ENCODE results near the gene RNF150.

The RNF150 gene

GRCh38 chr4:140877781-140878180 is 255.5 kb downstream of the RNF150 start:
- Histone ChIP-seq H3K4me3 (no peak overlapping the region), H3K27ac (no peak overlapping the region)

DNA sequence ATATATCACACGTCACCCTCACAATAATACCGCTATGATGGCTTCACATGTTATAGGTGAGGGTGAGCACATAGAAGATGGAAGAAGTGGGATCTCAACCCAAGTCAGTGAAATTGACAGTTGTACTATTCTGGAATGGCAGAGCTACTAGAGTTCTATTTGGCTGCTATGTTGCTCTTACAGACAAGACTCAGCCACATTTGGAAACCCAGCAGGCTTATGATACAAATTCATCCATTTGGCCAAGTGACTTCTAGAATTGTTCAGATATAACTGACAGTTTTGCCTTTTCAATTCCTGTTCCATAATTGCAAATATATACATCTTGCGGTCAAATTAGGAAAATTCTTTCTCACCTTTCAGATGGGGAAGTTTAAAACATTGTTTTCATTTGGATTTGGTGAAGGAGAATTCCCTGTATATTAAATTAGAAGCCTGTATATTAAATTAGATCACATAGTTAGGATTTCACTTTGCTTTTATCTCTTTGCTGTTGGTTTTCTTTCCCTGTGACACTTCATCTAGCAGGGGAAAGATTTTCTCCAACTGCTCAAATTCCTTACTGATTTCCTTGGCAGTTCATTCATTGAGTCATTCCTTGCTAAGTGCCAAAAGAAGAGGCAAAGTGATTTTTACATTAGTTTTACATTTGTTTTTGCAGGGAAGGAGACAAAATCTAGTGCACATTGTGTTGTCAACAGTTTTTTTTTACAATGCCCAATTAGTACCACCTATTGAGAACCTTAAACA is 256.5 kb downstream of the RNF150 start:
- no peak overlapping the region for H3K4me3 ChIP-seq
- H3K27ac ChIP-seq = no peak overlapping the region

DNA sequence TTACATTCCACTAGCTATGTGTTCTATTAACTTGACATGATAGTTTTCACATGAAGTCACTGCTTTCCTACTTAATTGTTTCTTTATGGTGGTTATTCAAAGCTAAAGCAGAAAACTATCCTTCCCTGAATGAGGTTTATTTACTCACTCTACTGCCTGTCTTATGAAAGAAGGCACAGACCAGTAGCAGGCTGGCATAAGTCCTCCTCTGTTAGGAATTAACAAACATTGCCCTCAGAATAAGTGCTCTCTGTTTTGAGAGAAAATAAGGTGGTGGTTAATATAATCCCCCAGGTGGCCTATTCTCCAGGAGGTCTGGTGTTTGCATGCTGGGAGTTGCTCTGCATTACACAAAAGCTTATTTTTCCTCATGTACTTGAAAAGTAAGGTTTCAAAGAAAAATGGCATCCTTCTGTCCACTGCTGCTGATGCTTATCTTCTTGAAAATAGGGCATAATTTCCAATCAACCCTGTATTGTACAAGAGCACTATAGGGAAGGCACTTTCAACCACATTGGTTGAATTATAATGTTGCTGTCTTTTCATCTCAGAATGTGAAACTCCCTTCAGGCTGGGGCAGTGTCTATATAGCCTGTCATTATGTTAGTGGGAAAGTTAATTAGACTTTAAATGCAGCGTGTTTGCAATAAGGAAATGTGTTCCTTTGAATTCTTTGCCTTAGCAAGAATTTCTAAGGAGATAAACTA is 257.4 kb downstream of the RNF150 start:
- Histone ChIP-seq H3K27ac (no peak overlapping the region), H3K4me3 (no peak overlapping the region)

DNA sequence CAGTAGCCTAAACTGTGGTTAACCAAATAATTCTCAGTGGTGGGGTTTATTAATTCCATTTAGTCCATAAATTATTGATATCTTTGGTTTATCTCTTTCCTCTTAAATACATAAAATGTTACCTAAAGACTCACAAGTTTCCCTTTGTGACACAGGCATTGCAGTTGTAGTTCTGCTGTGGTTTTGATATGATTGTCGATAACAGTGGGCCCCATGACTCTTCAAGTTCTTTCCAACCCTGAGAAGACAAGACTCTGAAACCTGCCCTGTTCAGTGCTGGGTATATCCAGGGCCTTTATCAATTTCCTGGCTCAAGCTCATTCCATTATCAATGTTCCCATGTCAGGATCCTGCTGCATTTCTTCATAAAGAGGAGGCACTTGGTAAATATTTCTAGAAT is 259.2 kb downstream of the RNF150 start:
- Histone ChIP-seq H3K4me3 (no peak overlapping the region), H3K27ac (no peak overlapping the region)

DNA sequence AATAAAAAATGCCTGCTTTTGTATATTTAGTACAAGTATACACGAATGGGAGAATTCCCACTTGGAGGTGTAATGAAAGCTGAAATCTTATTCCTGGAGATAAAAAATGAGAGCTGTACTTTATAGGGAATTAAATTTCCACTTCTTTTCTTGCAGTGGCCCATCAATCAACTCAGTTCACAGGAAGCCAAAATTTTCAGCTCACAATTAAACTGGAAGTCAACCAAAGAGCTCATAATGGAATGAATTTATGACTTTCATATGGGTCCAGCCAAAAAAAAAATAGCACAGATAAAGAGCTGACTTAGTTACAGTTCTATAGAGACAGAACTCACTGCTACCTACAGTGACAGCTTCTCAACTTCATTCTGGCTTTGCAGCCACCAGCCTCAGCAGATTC is 261.9 kb downstream of the RNF150 start:
- no peak overlapping the region for H3K4me3 ChIP-seq
- H3K27ac ChIP-seq = no peak overlapping the region

- Histone ChIP-seq H3K27ac (no peak overlapping the region), H3K4me3 (no peak overlapping the region)
Measured at GRCh38 chr4:140870427-140870826, 262.8 kb downstream of the RNF150 start.

DNA sequence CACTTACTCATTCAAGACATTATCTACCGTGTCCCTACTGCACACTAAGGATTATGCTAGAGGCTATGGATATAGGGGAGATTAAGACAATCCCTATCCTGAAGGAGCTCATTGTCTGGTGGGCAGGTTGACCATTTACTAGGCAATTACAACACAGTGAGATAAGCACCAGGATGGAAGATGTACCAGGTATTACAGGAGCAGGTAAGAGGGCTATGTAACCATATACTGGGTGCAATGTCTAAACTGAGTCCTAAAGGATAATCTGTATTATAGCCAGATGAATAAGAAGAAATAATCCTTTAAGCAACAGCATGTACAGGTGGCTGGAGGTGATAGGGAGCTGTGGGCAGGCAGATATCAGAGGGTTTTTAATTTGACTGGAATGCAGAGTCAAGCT is 263.8 kb downstream of the RNF150 start:
- H3K27ac ChIP-seq = no peak overlapping the region
- H3K4me3 ChIP-seq = no peak overlapping the region

DNA sequence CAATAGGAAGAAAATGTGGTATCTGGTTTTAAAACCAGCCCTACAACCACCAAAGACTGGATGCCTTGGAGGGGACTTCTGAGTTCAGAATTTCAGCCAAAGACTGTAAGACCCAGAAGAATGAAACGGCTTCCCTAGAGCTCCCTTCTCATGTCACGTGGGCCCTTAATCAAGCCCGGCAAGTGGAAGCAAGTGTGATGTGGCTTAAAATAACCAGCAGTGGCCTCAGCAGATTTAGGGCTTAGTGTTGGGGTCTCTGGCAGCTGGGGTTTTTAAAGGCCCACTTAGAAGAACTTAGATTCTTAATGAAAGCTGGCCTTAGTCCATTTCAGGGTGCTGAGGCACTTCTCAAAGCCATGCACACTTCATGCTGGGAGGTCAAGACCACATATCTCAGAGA is 265.9 kb downstream of the RNF150 start:
- Histone ChIP-seq H3K27ac (no peak overlapping the region), H3K4me3 (no peak overlapping the region)

DNA sequence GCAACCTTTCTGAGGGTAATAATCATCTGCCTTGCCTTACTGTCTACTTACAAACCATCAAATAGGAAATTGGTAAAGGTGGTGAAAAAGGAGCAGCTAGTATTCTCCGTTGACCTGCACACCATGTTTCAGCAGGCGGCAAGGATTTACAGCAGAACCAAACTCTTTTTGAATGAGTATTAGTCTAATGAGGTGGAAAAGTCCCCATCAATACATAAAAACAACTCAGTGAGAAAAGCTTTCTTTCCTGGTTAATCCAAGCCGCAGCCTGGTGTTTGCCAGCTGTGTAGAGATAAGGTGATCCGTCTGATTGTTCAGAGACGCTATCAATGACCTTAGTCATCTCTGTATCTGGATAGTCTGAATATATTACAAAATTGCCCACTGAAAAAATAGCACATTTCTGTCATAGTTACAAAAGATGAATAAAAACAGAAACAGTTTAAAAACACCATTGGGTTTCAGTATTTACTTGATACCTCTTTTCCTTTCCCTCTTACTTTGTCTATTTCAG is 266.7 kb downstream of the RNF150 start:
- Histone ChIP-seq H3K27ac (no peak overlapping the region), H3K4me3 (no peak overlapping the region)

GRCh38 chr4:140865253-140866217 is 267.7 kb downstream of the RNF150 start:
- no peak overlapping the region for H3K4me3 ChIP-seq
- H3K27ac ChIP-seq = no peak overlapping the region

DNA sequence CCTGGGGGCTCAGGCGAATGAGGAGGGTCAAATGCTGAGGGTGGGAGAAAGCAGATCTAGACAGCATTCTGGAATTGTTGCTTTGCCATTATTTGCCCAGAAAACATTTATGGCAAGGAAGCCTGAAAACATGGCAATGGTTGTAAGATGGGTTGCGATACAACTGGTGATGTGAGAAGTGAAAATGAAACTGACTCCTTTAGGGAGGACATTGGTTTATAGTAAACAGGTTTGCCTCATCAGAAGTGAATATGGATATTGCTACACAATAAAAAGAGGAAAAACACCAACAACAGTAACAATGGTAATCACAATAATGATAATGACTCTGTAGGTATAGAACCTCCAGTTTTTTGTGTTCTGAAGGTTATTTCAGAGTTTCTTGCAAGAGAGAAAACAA is 270.1 kb downstream of the RNF150 start:
- H3K27ac ChIP-seq = no peak overlapping the region
- H3K4me3 ChIP-seq = no peak overlapping the region

DNA sequence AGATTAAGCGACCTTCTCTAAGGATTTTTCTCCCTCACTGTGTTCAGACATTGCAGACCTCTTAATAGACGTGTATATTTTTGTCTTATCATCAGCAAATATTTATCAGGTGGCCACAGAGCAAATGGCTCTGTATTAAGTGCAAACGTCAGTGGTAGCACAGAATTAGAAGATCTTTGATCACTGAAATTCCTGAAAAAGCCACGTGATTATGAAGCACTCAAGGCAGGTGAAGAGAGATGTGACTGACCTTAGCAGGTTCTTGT is 271.2 kb downstream of the RNF150 start:
- no peak overlapping the region for H3K4me3 ChIP-seq
- no peak overlapping the region for H3K27ac ChIP-seq

- Histone ChIP-seq H3K4me3 (no peak overlapping the region), H3K27ac (no peak overlapping the region)
Measured at GRCh38 chr4:140861359-140862176, 271.7 kb downstream of the RNF150 start.

GRCh38 chr4:140858897-140859296 is 274.4 kb downstream of the RNF150 start:
- peak overlapping the region in 2 of 21 experiments; percentile 3 to 46 for H3K27ac ChIP-seq
- H3K4me3 ChIP-seq = no peak overlapping the region

GRCh38 chr4:140857111-140857510 is 276.2 kb downstream of the RNF150 start:
- H3K27ac ChIP-seq = peak overlapping the region in 3 of 21 experiments; percentile 1 to 28 (median 27)
- no peak overlapping the region for H3K4me3 ChIP-seq

DNA sequence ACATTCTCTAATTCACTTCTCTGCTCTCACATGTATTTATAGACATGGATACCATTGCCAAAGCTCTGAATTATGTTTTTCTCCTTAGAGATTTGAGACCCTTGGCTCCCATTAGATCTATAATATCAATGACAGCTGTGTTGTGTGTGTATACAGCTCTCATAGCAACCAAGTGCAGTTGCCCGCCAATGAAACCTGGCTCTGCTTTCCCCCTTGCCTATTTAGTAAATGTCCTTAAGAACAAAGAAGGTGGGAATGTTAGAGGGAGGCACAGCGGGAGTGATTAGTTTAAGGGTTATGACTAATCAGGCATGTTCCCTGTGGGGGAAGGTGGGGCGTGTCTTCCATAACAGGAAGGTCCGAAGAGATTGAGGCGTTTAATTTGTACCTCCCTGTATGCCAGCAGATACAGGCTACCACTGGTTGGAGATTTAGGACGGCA is 276.6 kb downstream of the RNF150 start:
- H3K4me3 ChIP-seq = no peak overlapping the region
- H3K27ac ChIP-seq = peak overlapping the region in 3 of 21 experiments; percentile 26 to 28 (median 27)

- H3K27ac ChIP-seq = no peak overlapping the region
- H3K4me3 ChIP-seq = no peak overlapping the region
Measured at GRCh38 chr4:140854168-140854567, 279.1 kb downstream of the RNF150 start.

GRCh38 chr4:140851804-140852203 is 281.5 kb downstream of the RNF150 start:
- Histone ChIP-seq H3K4me3 (no peak overlapping the region), H3K27ac (no peak overlapping the region)

DNA sequence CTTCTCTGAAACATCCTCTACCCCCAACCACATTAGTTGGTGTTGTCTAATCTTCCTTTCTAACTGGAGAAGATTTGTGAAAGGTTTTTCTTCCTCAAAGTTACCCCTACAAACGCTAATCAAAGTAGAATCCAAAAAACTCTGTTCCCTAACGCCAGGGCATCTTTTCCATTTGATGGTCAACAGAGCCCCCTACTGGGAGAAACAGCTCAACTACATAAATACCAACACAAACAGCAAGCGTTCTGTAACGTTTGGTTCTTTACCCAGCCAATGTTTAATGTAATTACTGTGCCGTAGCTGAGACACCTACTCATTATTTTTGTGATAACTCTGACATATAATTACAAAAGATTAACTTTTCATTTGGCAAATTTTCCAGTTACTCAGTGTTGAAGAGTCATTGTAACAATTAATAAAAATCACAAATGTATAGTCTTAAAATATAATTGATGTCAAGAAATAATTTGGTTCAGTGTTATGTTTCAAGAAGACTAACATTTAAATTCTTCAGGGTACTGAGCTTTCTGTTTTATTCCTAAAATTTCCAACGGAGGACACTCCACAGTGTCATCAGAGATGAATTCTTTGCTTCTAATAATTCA is 282.1 kb downstream of the RNF150 start:
- H3K4me3 ChIP-seq = no peak overlapping the region

More for the DNA sequence above, 282.1 kb downstream of the RNF150 start:
- no peak overlapping the region for H3K27ac ChIP-seq

Measured in skin epidermis (tissue), 12 donors.